Cardiac muscle cell (in vitro differentiated cells and primary cell): ENCODE data around the gene WDR35. TPM values are rescaled to one million over a fixed set of nuclear protein-coding genes. Genes with fewer than 3 reads are reported as not detected.

Experiments
- DNase-seq, 2 donors: peaks; one replicate each; pipeline versions ENCODE4 v3.0.0 to v3.0.0-alpha.2; 2010 to 2017; ENCODE audit warnings: low read depth in 1 of 2, low spot score in 1 of 2
- H3K27ac ChIP-seq: fragments of 200-600 bp; sonication (generic); 2 replicates; pipeline ENCODE4 v1.5.1; 2016
- H3K27me3 ChIP-seq: fragments of 200-600 bp; sonication (generic); 2 replicates; pipeline ENCODE4 v1.6.0; 2016; ENCODE audit warnings: control low read depth
- H3K36me3 ChIP-seq: fragments of 200-600 bp; sonication (generic); 2 replicates; pipeline ENCODE4 v1.5.1; 2016; ENCODE audit warnings: control low read depth
- H3K4me1 ChIP-seq: fragments of 200-600 bp; sonication (generic); 2 replicates; pipeline ENCODE4 v1.8.1; 2017; ENCODE audit warnings: low read depth, mild to moderate bottlenecking, mixed run types
- H3K4me3 ChIP-seq: fragments of 200-600 bp; sonication (generic); 2 replicates; pipeline ENCODE4 v1.5.1; 2016; ENCODE audit warnings: mild to moderate bottlenecking
- H3K9me3 ChIP-seq: fragments of 200-600 bp; sonication (generic); 2 replicates; pipeline ENCODE4 v1.5.1; 2017; ENCODE audit warnings: low read depth, mild to moderate bottlenecking, control low read depth
- CTCF ChIP-seq: IDR thresholded peaks from 2 replicates; pipeline ENCODE4 v1.5.1; 2012; ENCODE audit warnings: low read depth, mild to moderate bottlenecking, low read length
- polyA plus RNA-seq: library from polyadenylated mRNA; unstranded; fragments of >200 nt; fragmentation: Nextera tagmentation; extraction: Ambion mirVana; gene quantifications from 2 replicates; pipeline ENCODE4 v1.2.1, GENCODE V29; 2016
- total RNA-seq: library from RNA; depleted of rRNA; stranded (reverse); fragments of >200 nt; gene quantifications from 2 replicates; pipeline ENCODE4 v1.2.3, GENCODE V29; 2016

WDR35 gene
- total and polyA plus RNA-seq, 2 experiments from 2014 or later = 4.8 to 10.1 TPM

GRCh38 chr2:19890104-19890503 is 99.8 kb downstream of the WDR35 start:
- DNase-seq = no peak
- Histone ChIP-seq H3K4me3 (no peak overlapping the region), H3K4me1 (no peaks in the 10 kb centered on the region), H3K36me3 (no peaks in the 10 kb centered on the region), H3K27ac (no peak overlapping the region), H3K27me3 (no peaks in the 10 kb centered on the region), H3K9me3 (no peaks in the 10 kb centered on the region)
- no peak for TF ChIP-seq CTCF

GRCh38 chr2:19888831-19889230 is 101.1 kb downstream of the WDR35 start:
- H3K36me3 ChIP-seq = no peaks in the 10 kb centered on the region
- no peaks in the 10 kb centered on the region for H3K9me3 ChIP-seq
- H3K4me3 ChIP-seq = no peak overlapping the region
- DNase-seq = no peak
- no peaks in the 10 kb centered on the region for H3K27me3 ChIP-seq
- TF ChIP-seq CTCF = no peak
- no peak overlapping the region for H3K27ac ChIP-seq
- H3K4me1 ChIP-seq = no peaks in the 10 kb centered on the region

- H3K36me3 ChIP-seq = no peaks in the 10 kb centered on the region
- no peaks in the 10 kb centered on the region for H3K4me1 ChIP-seq
- no peaks in the 10 kb centered on the region for H3K9me3 ChIP-seq
- H3K4me3 ChIP-seq = no peak overlapping the region
- no peak for TF ChIP-seq CTCF
- H3K27ac ChIP-seq = no peak overlapping the region
- no peaks in the 10 kb centered on the region for H3K27me3 ChIP-seq
- no peak for DNase-seq
Measured at GRCh38 chr2:19887510-19887909, 102.4 kb downstream of the WDR35 start.

GRCh38 chr2:19886261-19886660 is 103.6 kb downstream of the WDR35 start:
- Histone ChIP-seq H3K4me1 (no peaks in the 10 kb centered on the region), H3K4me3 (no peak overlapping the region), H3K27ac (no peak overlapping the region), H3K27me3 (no peaks in the 10 kb centered on the region), H3K36me3 (no peaks in the 10 kb centered on the region), H3K9me3 (no peaks in the 10 kb centered on the region)
- no peak for DNase-seq
- no peak for TF ChIP-seq CTCF

- no peak for TF ChIP-seq CTCF
- Histone ChIP-seq H3K27me3 (no peaks in the 10 kb centered on the region), H3K4me1 (no peaks in the 10 kb centered on the region), H3K36me3 (no peaks in the 10 kb centered on the region), H3K9me3 (no peaks in the 10 kb centered on the region), H3K27ac (no peak overlapping the region), H3K4me3 (no peak overlapping the region)
- no peak for DNase-seq
Measured at GRCh38 chr2:19885791-19886190, 104.1 kb downstream of the WDR35 start.
